GM23338 (cell line): ENCODE data around the gene CYTH3. TPM values are rescaled to one million over a fixed set of nuclear protein-coding genes. Genes with fewer than 3 reads are reported as not detected.

Source experiments
- ATAC-seq: fragments of 200-7000 bp; cut with Tn5 transposase; 3 replicates; pipeline ENCODE4 v1.9.1; 2020
- DNase-seq: peaks from one replicate; pipeline ENCODE4 v3.0.0-alpha.2; 2015; ENCODE audit warnings: low spot score
- H2AFZ ChIP-seq: fragments of 200-600 bp; sonication (generic); 2 replicates; pipeline ENCODE4 v1.8.0; 2016; ENCODE audit warnings: antibody characterized with exemption, mild to moderate bottlenecking, moderate library complexity
- H3F3A ChIP-seq: fragments of 200-600 bp; sonication (generic); replicated peaks from 2 replicates; pipeline ENCODE4 v1.8.0; 2017; ENCODE audit warnings: antibody characterized with exemption, mixed run types, low read depth
- H3K27ac ChIP-seq: fragments of 200-600 bp; sonication (generic); 2 replicates; pipeline ENCODE4 v1.6.1; 2016; ENCODE audit warnings: low read depth
- H3K27me3 ChIP-seq: fragments of 200-600 bp; sonication (generic); 2 replicates; pipeline ENCODE4 v1.8.0; 2016; ENCODE audit warnings: mild to moderate bottlenecking, mixed run types, moderate library complexity; ENCODE audit not compliant: insufficient read depth
- H3K36me3 ChIP-seq: fragments of 200-600 bp; sonication (generic); 2 replicates; pipeline ENCODE4 v1.8.0; 2016; ENCODE audit warnings: mild to moderate bottlenecking; ENCODE audit not compliant: insufficient read depth
- H3K4me1 ChIP-seq: fragments of 200-600 bp; sonication (generic); 2 replicates; pipeline ENCODE4 v1.8.0; 2016; ENCODE audit warnings: mild to moderate bottlenecking, moderate library complexity; ENCODE audit not compliant: insufficient read depth
- H3K4me2 ChIP-seq: fragments of 200-600 bp; sonication (generic); 2 replicates; pipeline ENCODE4 v1.7.1; 2017; ENCODE audit warnings: mixed run types
- H3K4me3 ChIP-seq: fragments of 200-600 bp; sonication (generic); 2 replicates; pipeline ENCODE4 v1.6.1; 2016; ENCODE audit warnings: mixed run types
- H3K79me2 ChIP-seq: fragments of 200-600 bp; sonication (generic); replicated peaks from 2 replicates; pipeline ENCODE4 v1.8.0; 2017; ENCODE audit warnings: mild to moderate bottlenecking; ENCODE audit not compliant: insufficient read depth
- H3K9me2 ChIP-seq: fragments of 200-600 bp; sonication (generic); 2 replicates; pipeline ENCODE4 v1.8.0; 2017; ENCODE audit not compliant: insufficient read depth
- H4K20me1 ChIP-seq: fragments of 200-600 bp; sonication (generic); replicated peaks from 2 replicates; pipeline ENCODE4 v1.8.0; 2017; ENCODE audit warnings: mild to moderate bottlenecking; ENCODE audit not compliant: insufficient read depth
- H3K27ac Mint-ChIP-seq: 2 replicates; pipeline ENCODE4 v1.8.0; 2020; ENCODE audit warnings: inconsistent platforms, mild to moderate bottlenecking, moderate library complexity, mixed read lengths
- H3K27me3 Mint-ChIP-seq: 3 replicates; pipeline ENCODE4 v1.8.0; 2022; ENCODE audit warnings: low read depth, mild to moderate bottlenecking, moderate library complexity, mixed read lengths, inconsistent platforms; ENCODE audit not compliant: insufficient read depth, poor library complexity
- H3K36me3 Mint-ChIP-seq: 3 replicates; pipeline ENCODE4 v1.8.0; 2021; ENCODE audit warnings: low read depth, mild to moderate bottlenecking, inconsistent platforms, moderate library complexity, mixed read lengths
- H3K4me1 Mint-ChIP-seq: 3 replicates; pipeline ENCODE4 v1.8.0; 2020; ENCODE audit warnings: mild to moderate bottlenecking, inconsistent platforms, mixed read lengths
- H3K4me3 Mint-ChIP-seq: 3 replicates; pipeline ENCODE4 v1.8.0; 2021; ENCODE audit warnings: moderate library complexity, mild to moderate bottlenecking, inconsistent platforms, mixed read lengths
- H3K9me3 Mint-ChIP-seq: 3 replicates; pipeline ENCODE4 v1.8.0; 2020; ENCODE audit warnings: moderate library complexity, mild to moderate bottlenecking, inconsistent platforms, mixed read lengths
- EZH2phosphoT487 ChIP-seq: fragments of 200-600 bp; sonication (generic); IDR thresholded peaks from one replicate; pipeline ENCODE4 v1.8.1; 2018; ENCODE audit warnings: antibody characterized with exemption; ENCODE audit not compliant: unreplicated experiment
- JUNB ChIP-seq: IDR thresholded peaks from one replicate; pipeline ENCODE4 v1.6.1; 2016; ENCODE audit warnings: antibody characterized with exemption; ENCODE audit not compliant: unreplicated experiment
- POLR2AphosphoS5 ChIP-seq: IDR thresholded peaks from 2 replicates; pipeline ENCODE4 v1.6.1; 2016; ENCODE audit warnings: antibody characterized with exemption, low read depth
- STAT1 ChIP-seq: IDR thresholded peaks from one replicate; pipeline ENCODE4 v1.6.1; 2016; ENCODE audit warnings: antibody characterized with exemption; ENCODE audit not compliant: unreplicated experiment
- ZNF331 ChIP-seq: fragments of 250-450 bp; sonication (Bioruptor Pico); IDR thresholded peaks from 2 replicates; pipeline ENCODE4 v1.5.0; 2020; ENCODE audit warnings: low read depth, mild to moderate bottlenecking, moderate library complexity
- polyA plus RNA-seq: library from polyadenylated mRNA; unstranded; fragments of >200 nt; fragmentation: Nextera tagmentation; extraction: Ambion mirVana; gene quantifications from 2 replicates; pipeline ENCODE4 v1.2.1, GENCODE V29; 2016
- total RNA-seq: library from RNA; depleted of rRNA; stranded (reverse); fragments of >200 nt; shearing (Covaris generic); gene quantifications from 2 replicates; pipeline ENCODE4 v1.2.3, GENCODE V29; 2014
- TF ChIP-seq, protein P1 (sequence below): IDR thresholded peaks from one replicate; pipeline ENCODE4 v1.6.1; 2018; ENCODE audit warnings: antibody characterized with exemption; ENCODE audit not compliant: unreplicated experiment
- TF ChIP-seq, protein P2 (sequence below): IDR thresholded peaks from 2 replicates; pipeline ENCODE4 v1.6.1; 2016; ENCODE audit warnings: antibody characterized with exemption
- TF ChIP-seq, protein P3 (sequence below): fragments of 250-450 bp; sonication (Bioruptor Pico); IDR thresholded peaks from 2 replicates; pipeline ENCODE4 v1.5.0; 2020; ENCODE audit warnings: mild to moderate bottlenecking, moderate library complexity

The CYTH3 gene
- total and polyA plus RNA-seq, 2 experiments from 2014 or later = 4.6 to 15.3 TPM

DNA sequence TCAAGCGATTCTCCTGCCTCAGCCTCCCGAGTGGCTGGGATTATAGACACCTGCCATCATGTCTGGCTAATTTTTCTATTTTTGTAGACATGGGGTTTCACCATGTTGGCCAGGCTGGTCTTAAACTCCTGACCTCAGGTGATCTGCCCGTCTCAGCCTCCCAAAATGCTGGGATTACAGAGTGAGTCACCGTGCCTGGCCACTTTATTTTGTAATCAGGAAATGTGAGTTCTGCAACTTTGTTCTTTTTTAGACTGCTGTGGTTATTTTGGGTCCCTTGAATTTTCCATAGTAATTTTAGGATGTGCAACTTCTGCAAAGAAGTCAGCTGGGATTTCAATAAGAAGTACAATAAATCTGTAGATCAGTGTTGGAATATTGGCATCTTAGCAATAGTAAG is 96.8 kb downstream of the CYTH3 start (continued):
- TF ChIP-seq, protein P1, sequence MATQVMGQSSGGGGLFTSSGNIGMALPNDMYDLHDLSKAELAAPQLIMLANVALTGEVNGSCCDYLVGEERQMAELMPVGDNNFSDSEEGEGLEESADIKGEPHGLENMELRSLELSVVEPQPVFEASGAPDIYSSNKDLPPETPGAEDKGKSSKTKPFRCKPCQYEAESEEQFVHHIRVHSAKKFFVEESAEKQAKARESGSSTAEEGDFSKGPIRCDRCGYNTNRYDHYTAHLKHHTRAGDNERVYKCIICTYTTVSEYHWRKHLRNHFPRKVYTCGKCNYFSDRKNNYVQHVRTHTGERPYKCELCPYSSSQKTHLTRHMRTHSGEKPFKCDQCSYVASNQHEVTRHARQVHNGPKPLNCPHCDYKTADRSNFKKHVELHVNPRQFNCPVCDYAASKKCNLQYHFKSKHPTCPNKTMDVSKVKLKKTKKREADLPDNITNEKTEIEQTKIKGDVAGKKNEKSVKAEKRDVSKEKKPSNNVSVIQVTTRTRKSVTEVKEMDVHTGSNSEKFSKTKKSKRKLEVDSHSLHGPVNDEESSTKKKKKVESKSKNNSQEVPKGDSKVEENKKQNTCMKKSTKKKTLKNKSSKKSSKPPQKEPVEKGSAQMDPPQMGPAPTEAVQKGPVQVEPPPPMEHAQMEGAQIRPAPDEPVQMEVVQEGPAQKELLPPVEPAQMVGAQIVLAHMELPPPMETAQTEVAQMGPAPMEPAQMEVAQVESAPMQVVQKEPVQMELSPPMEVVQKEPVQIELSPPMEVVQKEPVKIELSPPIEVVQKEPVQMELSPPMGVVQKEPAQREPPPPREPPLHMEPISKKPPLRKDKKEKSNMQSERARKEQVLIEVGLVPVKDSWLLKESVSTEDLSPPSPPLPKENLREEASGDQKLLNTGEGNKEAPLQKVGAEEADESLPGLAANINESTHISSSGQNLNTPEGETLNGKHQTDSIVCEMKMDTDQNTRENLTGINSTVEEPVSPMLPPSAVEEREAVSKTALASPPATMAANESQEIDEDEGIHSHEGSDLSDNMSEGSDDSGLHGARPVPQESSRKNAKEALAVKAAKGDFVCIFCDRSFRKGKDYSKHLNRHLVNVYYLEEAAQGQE = no peak

DNA sequence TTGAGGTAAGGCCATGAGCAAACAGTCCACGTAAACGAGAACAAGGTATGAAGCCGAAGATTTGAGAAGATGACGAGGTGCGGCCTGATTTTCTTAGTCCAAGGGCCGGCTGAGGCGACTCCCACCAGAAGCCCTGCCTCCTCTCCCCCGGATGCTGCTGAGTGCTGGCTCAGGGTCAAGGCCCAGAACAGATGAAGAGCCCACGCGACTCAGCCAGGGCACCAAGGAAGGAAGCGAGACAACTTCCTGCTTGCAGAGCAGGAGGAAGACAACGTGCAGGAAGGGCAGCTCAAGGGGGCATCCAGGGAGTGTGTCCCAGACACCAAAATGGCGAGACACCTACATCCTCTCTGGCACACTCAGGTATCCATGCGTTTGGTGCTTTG is 99.5 kb downstream of the CYTH3 start:
- H3K4me3 ChIP-seq = no peak overlapping the region
- no peak overlapping the region for H3K27ac ChIP-seq
- H3K9me2 ChIP-seq = no peaks in the 10 kb centered on the region
- no peaks in the 10 kb centered on the region for H4K20me1 ChIP-seq
- ATAC-seq = no peak
- TF ChIP-seq JUNB (no peak), EZH2phosphoT487 (no peak), POLR2AphosphoS5 (no peak), STAT1 (no peak), ZNF331 (no peak)
- TF ChIP-seq, protein P2, sequence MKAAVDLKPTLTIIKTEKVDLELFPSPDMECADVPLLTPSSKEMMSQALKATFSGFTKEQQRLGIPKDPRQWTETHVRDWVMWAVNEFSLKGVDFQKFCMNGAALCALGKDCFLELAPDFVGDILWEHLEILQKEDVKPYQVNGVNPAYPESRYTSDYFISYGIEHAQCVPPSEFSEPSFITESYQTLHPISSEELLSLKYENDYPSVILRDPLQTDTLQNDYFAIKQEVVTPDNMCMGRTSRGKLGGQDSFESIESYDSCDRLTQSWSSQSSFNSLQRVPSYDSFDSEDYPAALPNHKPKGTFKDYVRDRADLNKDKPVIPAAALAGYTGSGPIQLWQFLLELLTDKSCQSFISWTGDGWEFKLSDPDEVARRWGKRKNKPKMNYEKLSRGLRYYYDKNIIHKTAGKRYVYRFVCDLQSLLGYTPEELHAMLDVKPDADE = no peak
- TF ChIP-seq, protein P3, sequence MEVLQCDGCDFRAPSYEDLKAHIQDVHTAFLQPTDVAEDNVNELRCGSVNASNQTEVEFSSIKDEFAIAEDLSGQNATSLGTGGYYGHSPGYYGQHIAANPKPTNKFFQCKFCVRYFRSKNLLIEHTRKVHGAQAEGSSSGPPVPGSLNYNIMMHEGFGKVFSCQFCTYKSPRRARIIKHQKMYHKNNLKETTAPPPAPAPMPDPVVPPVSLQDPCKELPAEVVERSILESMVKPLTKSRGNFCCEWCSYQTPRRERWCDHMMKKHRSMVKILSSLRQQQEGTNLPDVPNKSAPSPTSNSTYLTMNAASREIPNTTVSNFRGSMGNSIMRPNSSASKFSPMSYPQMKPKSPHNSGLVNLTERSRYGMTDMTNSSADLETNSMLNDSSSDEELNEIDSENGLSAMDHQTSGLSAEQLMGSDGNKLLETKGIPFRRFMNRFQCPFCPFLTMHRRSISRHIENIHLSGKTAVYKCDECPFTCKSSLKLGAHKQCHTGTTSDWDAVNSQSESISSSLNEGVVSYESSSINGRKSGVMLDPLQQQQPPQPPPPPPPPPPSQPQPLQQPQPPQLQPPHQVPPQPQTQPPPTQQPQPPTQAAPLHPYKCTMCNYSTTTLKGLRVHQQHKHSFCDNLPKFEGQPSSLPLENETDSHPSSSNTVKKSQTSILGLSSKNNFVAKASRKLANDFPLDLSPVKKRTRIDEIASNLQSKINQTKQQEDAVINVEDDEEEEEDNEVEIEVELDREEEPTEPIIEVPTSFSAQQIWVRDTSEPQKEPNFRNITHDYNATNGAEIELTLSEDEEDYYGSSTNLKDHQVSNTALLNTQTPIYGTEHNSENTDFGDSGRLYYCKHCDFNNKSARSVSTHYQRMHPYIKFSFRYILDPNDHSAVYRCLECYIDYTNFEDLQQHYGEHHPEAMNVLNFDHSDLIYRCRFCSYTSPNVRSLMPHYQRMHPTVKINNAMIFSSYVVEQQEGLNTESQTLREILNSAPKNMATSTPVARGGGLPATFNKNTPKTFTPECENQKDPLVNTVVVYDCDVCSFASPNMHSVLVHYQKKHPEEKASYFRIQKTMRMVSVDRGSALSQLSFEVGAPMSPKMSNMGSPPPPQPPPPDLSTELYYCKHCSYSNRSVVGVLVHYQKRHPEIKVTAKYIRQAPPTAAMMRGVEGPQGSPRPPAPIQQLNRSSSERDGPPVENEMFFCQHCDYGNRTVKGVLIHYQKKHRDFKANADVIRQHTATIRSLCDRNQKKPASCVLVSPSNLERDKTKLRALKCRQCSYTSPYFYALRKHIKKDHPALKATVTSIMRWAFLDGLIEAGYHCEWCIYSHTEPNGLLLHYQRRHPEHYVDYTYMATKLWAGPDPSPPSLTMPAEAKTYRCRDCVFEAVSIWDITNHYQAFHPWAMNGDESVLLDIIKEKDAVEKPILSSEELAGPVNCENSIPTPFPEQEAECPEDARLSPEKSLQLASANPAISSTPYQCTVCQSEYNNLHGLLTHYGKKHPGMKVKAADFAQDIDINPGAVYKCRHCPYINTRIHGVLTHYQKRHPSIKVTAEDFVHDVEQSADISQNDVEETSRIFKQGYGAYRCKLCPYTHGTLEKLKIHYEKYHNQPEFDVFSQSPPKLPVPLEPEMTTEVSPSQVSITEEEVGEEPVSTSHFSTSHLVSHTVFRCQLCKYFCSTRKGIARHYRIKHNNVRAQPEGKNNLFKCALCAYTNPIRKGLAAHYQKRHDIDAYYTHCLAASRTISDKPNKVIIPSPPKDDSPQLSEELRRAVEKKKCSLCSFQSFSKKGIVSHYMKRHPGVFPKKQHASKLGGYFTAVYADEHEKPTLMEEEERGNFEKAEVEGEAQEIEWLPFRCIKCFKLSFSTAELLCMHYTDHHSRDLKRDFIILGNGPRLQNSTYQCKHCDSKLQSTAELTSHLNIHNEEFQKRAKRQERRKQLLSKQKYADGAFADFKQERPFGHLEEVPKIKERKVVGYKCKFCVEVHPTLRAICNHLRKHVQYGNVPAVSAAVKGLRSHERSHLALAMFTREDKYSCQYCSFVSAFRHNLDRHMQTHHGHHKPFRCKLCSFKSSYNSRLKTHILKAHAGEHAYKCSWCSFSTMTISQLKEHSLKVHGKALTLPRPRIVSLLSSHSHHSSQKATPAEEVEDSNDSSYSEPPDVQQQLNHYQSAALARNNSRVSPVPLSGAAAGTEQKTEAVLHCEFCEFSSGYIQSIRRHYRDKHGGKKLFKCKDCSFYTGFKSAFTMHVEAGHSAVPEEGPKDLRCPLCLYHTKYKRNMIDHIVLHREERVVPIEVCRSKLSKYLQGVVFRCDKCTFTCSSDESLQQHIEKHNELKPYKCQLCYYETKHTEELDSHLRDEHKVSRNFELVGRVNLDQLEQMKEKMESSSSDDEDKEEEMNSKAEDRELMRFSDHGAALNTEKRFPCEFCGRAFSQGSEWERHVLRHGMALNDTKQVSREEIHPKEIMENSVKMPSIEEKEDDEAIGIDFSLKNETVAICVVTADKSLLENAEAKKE (CRISPR knock-in tag) = no peak
- TF ChIP-seq, protein P1 = no peak
- H3F3A ChIP-seq = 0 out of 2 replicates have a peak, but pooled peaks cover 3% of the 10 kb centered on the region
- no peak overlapping the region for H3K4me2 ChIP-seq
- H3K27me3 ChIP-seq = no peaks in the 10 kb centered on the region
- H3K79me2 ChIP-seq = no peaks in the 10 kb centered on the region
- H3K4me1 Mint-ChIP-seq = peaks cover 31% of the 10 kb centered on the region
- peaks cover 15% of the 10 kb centered on the region; the same call in 1 of the 2 replicates for H3K4me1 ChIP-seq
- no peaks in the 10 kb centered on the region for H3K36me3 ChIP-seq
- H3K27ac Mint-ChIP-seq = no peak overlapping the region
- H3K9me3 Mint-ChIP-seq = no peaks in the 10 kb centered on the region
- H3K27me3 Mint-ChIP-seq = peaks cover 14% of the 10 kb centered on the region
- H2AFZ ChIP-seq = no peak overlapping the region
- H3K36me3 Mint-ChIP-seq = peaks cover 5% of the 10 kb centered on the region; the same call in 2 of the 3 replicates
- no peak overlapping the region for H3K4me3 Mint-ChIP-seq
- no peak for DNase-seq
